ENCODE measurements around the gene ORC4.

DNA sequence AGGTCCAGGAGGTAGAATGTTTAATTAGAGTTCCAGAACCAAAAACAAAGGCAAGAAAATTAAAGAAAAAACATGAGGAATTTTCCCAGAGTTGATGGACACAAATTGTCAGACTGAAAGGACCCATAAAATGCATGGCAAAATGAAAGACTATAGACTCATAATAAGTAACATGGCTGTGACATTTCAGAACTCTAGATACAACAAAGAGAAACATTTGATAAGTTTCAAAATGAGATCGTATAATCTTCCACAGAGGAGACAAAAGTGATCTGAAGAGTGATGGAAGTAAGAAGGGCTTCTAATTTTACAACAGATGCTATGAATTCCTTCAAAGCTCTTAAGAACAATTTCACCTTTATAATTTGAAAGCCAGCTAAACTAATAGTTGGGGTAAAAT is 20.4 kb downstream of the ORC4 start:
- TF ChIP-seq, protein P1, sequence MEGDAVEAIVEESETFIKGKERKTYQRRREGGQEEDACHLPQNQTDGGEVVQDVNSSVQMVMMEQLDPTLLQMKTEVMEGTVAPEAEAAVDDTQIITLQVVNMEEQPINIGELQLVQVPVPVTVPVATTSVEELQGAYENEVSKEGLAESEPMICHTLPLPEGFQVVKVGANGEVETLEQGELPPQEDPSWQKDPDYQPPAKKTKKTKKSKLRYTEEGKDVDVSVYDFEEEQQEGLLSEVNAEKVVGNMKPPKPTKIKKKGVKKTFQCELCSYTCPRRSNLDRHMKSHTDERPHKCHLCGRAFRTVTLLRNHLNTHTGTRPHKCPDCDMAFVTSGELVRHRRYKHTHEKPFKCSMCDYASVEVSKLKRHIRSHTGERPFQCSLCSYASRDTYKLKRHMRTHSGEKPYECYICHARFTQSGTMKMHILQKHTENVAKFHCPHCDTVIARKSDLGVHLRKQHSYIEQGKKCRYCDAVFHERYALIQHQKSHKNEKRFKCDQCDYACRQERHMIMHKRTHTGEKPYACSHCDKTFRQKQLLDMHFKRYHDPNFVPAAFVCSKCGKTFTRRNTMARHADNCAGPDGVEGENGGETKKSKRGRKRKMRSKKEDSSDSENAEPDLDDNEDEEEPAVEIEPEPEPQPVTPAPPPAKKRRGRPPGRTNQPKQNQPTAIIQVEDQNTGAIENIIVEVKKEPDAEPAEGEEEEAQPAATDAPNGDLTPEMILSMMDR (IDR thresholded peaks at IDR 0.05) = no peak
- TF ChIP-seq EP300 (IDR thresholded peaks at IDR 0.05) = no peak
